Activated T-cell treated with anti-CD3 and anti-CD28 coated beads, Interleukin-2, amount 50 U/mL, for 72 hours (primary cell): ENCODE data around the gene SETD3. TPM values are rescaled to one million over a fixed set of nuclear protein-coding genes. Genes with fewer than 3 reads are reported as not detected.
A peak's percentile ranks its signal among the peaks of the same experiment; 100 is the strongest.

Experiments used
- ATAC-seq, 2 donors: fragments of 150-1000 bp; cut with Tn5 transposase; replicated peaks in 1 of 2; 2 replicates each; pipeline ENCODE4 v1.10.0; 2021; ENCODE audit warnings: moderate library complexity in 2 of 2, mild to moderate bottlenecking in 1 of 2
- DNase-seq, 2 donors: peaks; one replicate each; pipeline ENCODE4 v3.0.0; 2021 to 2022; ENCODE audit warnings: mixed read lengths in 1 of 2
- H3K27ac Mint-ChIP-seq: one replicate; pipeline ENCODE4 v1.8.0; 2022; ENCODE audit warnings: mild to moderate bottlenecking, moderate library complexity, mixed read lengths
- H3K27me3 Mint-ChIP-seq: one replicate; pipeline ENCODE4 v1.8.0; 2022; ENCODE audit warnings: low read depth, mixed read lengths
- H3K36me3 Mint-ChIP-seq, 2 donors: one replicate each; pipeline ENCODE4 v1.8.0; 2022; ENCODE audit warnings: mixed read lengths in 2 of 2, mild to moderate bottlenecking in 1 of 2; ENCODE audit not compliant: insufficient read depth in 2 of 2
- H3K4me1 Mint-ChIP-seq: one replicate; pipeline ENCODE4 v1.8.0; 2022; ENCODE audit warnings: low read depth, mixed read lengths
- H3K4me3 Mint-ChIP-seq, 2 donors: one replicate each; pipeline ENCODE4 v1.8.0; 2022; ENCODE audit warnings: mild to moderate bottlenecking in 2 of 2, mixed read lengths in 2 of 2, moderate library complexity in 2 of 2
- H3K9me3 Mint-ChIP-seq, 2 donors: one replicate each; pipeline ENCODE4 v1.8.0; 2022; ENCODE audit warnings: mixed read lengths in 2 of 2
- total RNA-seq, 2 donors: library from RNA; stranded (reverse); gene quantifications; one replicate each; pipeline ENCODE4 v1.2.3, GENCODE V29; 2022

The SETD3 gene
- total RNA-seq, 2 donors from 2014 or later, result 48.0 to 49.6 TPM

GRCh38 chr14:99431986-99432385, 48.7 kb downstream of the SETD3 start:
- no peak for ATAC-seq

GRCh38 chr14:99430491-99430890, 50.2 kb downstream of the SETD3 start:
- H3K27me3 Mint-ChIP-seq, result no peaks in the 10 kb centered on the region
- peaks cover 6% of the 10 kb centered on the region for H3K4me1 Mint-ChIP-seq
- H3K9me3 Mint-ChIP-seq, result peaks cover 3 to 9% of the 10 kb centered on the region in 2 donors
- ATAC-seq (peak in 1 of 2 donors; percentile 50), DNase-seq (peak in 1 of 2 donors; percentile 25)
- peaks cover 21 to 39% of the 10 kb centered on the region in 2 donors for H3K36me3 Mint-ChIP-seq
- no peak overlapping the region for H3K27ac Mint-ChIP-seq
- no peak overlapping the region for H3K4me3 Mint-ChIP-seq

More at GRCh38 chr14:99431986-99432385, 48.7 kb downstream of the SETD3 start:
- Mint-ChIP-seq H3K36me3 (peaks cover 21 to 40% of the 10 kb centered on the region in 2 donors), H3K27me3 (no peaks in the 10 kb centered on the region), H3K9me3 (peaks cover 3 to 9% of the 10 kb centered on the region in 2 donors), H3K4me1 (peaks cover 11% of the 10 kb centered on the region), H3K27ac (no peak overlapping the region), H3K4me3 (no peak overlapping the region)
- DNase-seq, result no peak

- Mint-ChIP-seq H3K4me1 (peaks cover 10% of the 10 kb centered on the region), H3K4me3 (no peak overlapping the region), H3K27me3 (no peaks in the 10 kb centered on the region), H3K27ac (no peak overlapping the region), H3K9me3 (peaks cover 3 to 9% of the 10 kb centered on the region in 2 donors), H3K36me3 (peaks cover 21 to 34% of the 10 kb centered on the region in 2 donors)
- no peak for ATAC-seq
- DNase-seq, result no peak
Observed at GRCh38 chr14:99427632-99428300, 52.9 kb downstream of the SETD3 start.

- peaks cover 3 to 9% of the 10 kb centered on the region in 2 donors for H3K9me3 Mint-ChIP-seq
- H3K4me3 Mint-ChIP-seq, result no peak overlapping the region
- peaks cover 10% of the 10 kb centered on the region for H3K4me1 Mint-ChIP-seq
- ATAC-seq (no peak), DNase-seq (no peak)
- no peak overlapping the region for H3K27ac Mint-ChIP-seq
- H3K36me3 Mint-ChIP-seq, result peaks cover 21 to 34% of the 10 kb centered on the region in 2 donors
- H3K27me3 Mint-ChIP-seq, result no peaks in the 10 kb centered on the region
Observed at GRCh38 chr14:99426813-99427346, 53.8 kb downstream of the SETD3 start.

GRCh38 chr14:99426265-99426664, 54.4 kb downstream of the SETD3 start:
- H3K36me3 Mint-ChIP-seq, result peaks cover 21 to 34% of the 10 kb centered on the region in 2 donors
- no peak overlapping the region for H3K4me3 Mint-ChIP-seq
- no peak overlapping the region for H3K27ac Mint-ChIP-seq

GRCh38 chr14:99425272-99425681, 55.4 kb downstream of the SETD3 start:
- peaks cover 17% of the 10 kb centered on the region for H3K4me1 Mint-ChIP-seq
- peaks cover 17 to 27% of the 10 kb centered on the region in 2 donors for H3K36me3 Mint-ChIP-seq
- no peak for DNase-seq
- H3K27me3 Mint-ChIP-seq, result no peaks in the 10 kb centered on the region
- no peak for ATAC-seq
- peaks cover 3 to 7% of the 10 kb centered on the region in 2 donors for H3K9me3 Mint-ChIP-seq
- H3K4me3 Mint-ChIP-seq, result no peak overlapping the region
- H3K27ac Mint-ChIP-seq, result no peak overlapping the region

More at GRCh38 chr14:99426265-99426664, 54.4 kb downstream of the SETD3 start:
- DNase-seq (no peak), ATAC-seq (no peak)
- peaks cover 13% of the 10 kb centered on the region for H3K4me1 Mint-ChIP-seq
- H3K27me3 Mint-ChIP-seq, result no peaks in the 10 kb centered on the region
- H3K9me3 Mint-ChIP-seq, result peaks cover 3 to 9% of the 10 kb centered on the region in 2 donors

- Mint-ChIP-seq H3K27me3 (no peaks in the 10 kb centered on the region), H3K27ac (peak overlapping the region; percentile 63), H3K4me3 (no peak overlapping the region), H3K36me3 (peaks cover 14 to 22% of the 10 kb centered on the region in 2 donors), H3K9me3 (peaks cover 3 to 7% of the 10 kb centered on the region in 2 donors), H3K4me1 (peaks cover 17% of the 10 kb centered on the region)
- ATAC-seq, result no peak
- no peak for DNase-seq
Observed at GRCh38 chr14:99424306-99424877, 56.3 kb downstream of the SETD3 start.

- Mint-ChIP-seq H3K27ac (peak overlapping the region; percentile 63), H3K4me1 (peaks cover 19% of the 10 kb centered on the region), H3K9me3 (peaks cover 0 to 1% of the 10 kb centered on the region in 2 donors), H3K36me3 (peaks cover 9 to 12% of the 10 kb centered on the region in 2 donors), H3K4me3 (no peak overlapping the region), H3K27me3 (no peaks in the 10 kb centered on the region)
- ATAC-seq (no peak), DNase-seq (no peak)
Observed at GRCh38 chr14:99423434-99423833, 57.2 kb downstream of the SETD3 start.

- H3K4me3 Mint-ChIP-seq, result no peak overlapping the region
- H3K27me3 Mint-ChIP-seq, result no peaks in the 10 kb centered on the region
- H3K36me3 Mint-ChIP-seq, result peaks cover 0 to 3% of the 10 kb centered on the region in 2 donors
- DNase-seq, result no peak
- H3K4me1 Mint-ChIP-seq, result peaks cover 23% of the 10 kb centered on the region
- H3K27ac Mint-ChIP-seq, result no peak overlapping the region
- no peak for ATAC-seq
- H3K9me3 Mint-ChIP-seq, result no peaks in the 10 kb centered on the region
Observed at GRCh38 chr14:99422228-99423010, 58.2 kb downstream of the SETD3 start.

GRCh38 chr14:99420711-99421110, 59.9 kb downstream of the SETD3 start:
- Mint-ChIP-seq H3K27ac (no peak overlapping the region), H3K4me3 (no peak overlapping the region)
- no peak for DNase-seq

GRCh38 chr14:99419905-99420304, 60.8 kb downstream of the SETD3 start:
- Mint-ChIP-seq H3K9me3 (no peaks in the 10 kb centered on the region), H3K4me3 (no peak overlapping the region), H3K27me3 (no peaks in the 10 kb centered on the region), H3K4me1 (peaks cover 23% of the 10 kb centered on the region), H3K36me3 (no peaks in the 10 kb centered on the region), H3K27ac (no peak overlapping the region)
- no peak for ATAC-seq
- no peak for DNase-seq

More at GRCh38 chr14:99420711-99421110, 59.9 kb downstream of the SETD3 start:
- Mint-ChIP-seq H3K27me3 (no peaks in the 10 kb centered on the region), H3K4me1 (peaks cover 17% of the 10 kb centered on the region), H3K9me3 (no peaks in the 10 kb centered on the region), H3K36me3 (no peaks in the 10 kb centered on the region)
- no peak for ATAC-seq

GRCh38 chr14:99418242-99418641, 62.4 kb downstream of the SETD3 start:
- ATAC-seq, result no peak
- H3K36me3 Mint-ChIP-seq, result no peaks in the 10 kb centered on the region
- H3K27ac Mint-ChIP-seq, result no peak overlapping the region

GRCh38 chr14:99416909-99417308, 63.8 kb downstream of the SETD3 start:
- DNase-seq, result no peak
- Mint-ChIP-seq H3K9me3 (no peaks in the 10 kb centered on the region), H3K4me3 (no peak overlapping the region), H3K36me3 (peaks cover 0 to 3% of the 10 kb centered on the region in 2 donors), H3K27me3 (no peaks in the 10 kb centered on the region), H3K4me1 (peaks cover 43% of the 10 kb centered on the region), H3K27ac (peak overlapping the region; percentile 9)
- ATAC-seq, result no peak

More at GRCh38 chr14:99418242-99418641, 62.4 kb downstream of the SETD3 start:
- H3K27me3 Mint-ChIP-seq, result no peaks in the 10 kb centered on the region
- H3K4me3 Mint-ChIP-seq, result no peak overlapping the region
- no peaks in the 10 kb centered on the region for H3K9me3 Mint-ChIP-seq
- no peak for DNase-seq
- H3K4me1 Mint-ChIP-seq, result peaks cover 29% of the 10 kb centered on the region
